Measurements from ENCODE around the gene MYLK4. TPM values are rescaled to one million over a fixed set of nuclear protein-coding genes. Genes with fewer than 3 reads are reported as not detected.

The MYLK4 gene
- total RNA-seq, 1 donor from 2014 or later: 0.97 TPM

GRCh38 chr6:2780102-2780737 lies 29.5 kb upstream of the MYLK4 start:
- Mint-ChIP-seq H3K9me3 (ENCODE audit: unreplicated experiment) (no peaks in the 10 kb centered on the region), H3K36me3 (ENCODE audit: low read depth, unreplicated experiment) (peaks cover 29% of the 10 kb centered on the region), H3K27me3 (ENCODE audit: unreplicated experiment) (peaks cover 7% of the 10 kb centered on the region), H3K4me1 (ENCODE audit: unreplicated experiment) (peaks cover 35% of the 10 kb centered on the region), H3K4me3 (ENCODE audit: unreplicated experiment) (no peak overlapping the region), H3K27ac (ENCODE audit: unreplicated experiment) (no peak overlapping the region)
- TF ChIP-seq, protein P1, sequence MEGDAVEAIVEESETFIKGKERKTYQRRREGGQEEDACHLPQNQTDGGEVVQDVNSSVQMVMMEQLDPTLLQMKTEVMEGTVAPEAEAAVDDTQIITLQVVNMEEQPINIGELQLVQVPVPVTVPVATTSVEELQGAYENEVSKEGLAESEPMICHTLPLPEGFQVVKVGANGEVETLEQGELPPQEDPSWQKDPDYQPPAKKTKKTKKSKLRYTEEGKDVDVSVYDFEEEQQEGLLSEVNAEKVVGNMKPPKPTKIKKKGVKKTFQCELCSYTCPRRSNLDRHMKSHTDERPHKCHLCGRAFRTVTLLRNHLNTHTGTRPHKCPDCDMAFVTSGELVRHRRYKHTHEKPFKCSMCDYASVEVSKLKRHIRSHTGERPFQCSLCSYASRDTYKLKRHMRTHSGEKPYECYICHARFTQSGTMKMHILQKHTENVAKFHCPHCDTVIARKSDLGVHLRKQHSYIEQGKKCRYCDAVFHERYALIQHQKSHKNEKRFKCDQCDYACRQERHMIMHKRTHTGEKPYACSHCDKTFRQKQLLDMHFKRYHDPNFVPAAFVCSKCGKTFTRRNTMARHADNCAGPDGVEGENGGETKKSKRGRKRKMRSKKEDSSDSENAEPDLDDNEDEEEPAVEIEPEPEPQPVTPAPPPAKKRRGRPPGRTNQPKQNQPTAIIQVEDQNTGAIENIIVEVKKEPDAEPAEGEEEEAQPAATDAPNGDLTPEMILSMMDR (IDR thresholded peaks at IDR 0.05; ENCODE audit: unreplicated experiment): no peak
- no peak for DNase-seq (ENCODE audit: low spot score)

- peaks cover 39% of the 10 kb centered on the region for H3K36me3 Mint-ChIP-seq (ENCODE audit: low read depth, unreplicated experiment)
- peak overlapping the region; percentile 43 for H3K27ac Mint-ChIP-seq (ENCODE audit: unreplicated experiment)
- TF ChIP-seq, protein P1 (IDR thresholded peaks at IDR 0.05; ENCODE audit: unreplicated experiment): no peak
- peaks cover 16% of the 10 kb centered on the region for H3K4me1 Mint-ChIP-seq (ENCODE audit: unreplicated experiment)
- no peaks in the 10 kb centered on the region for H3K9me3 Mint-ChIP-seq (ENCODE audit: unreplicated experiment)
- H3K27me3 Mint-ChIP-seq (ENCODE audit: unreplicated experiment): peaks cover 2% of the 10 kb centered on the region
- no peak for DNase-seq (ENCODE audit: low spot score)
- H3K4me3 Mint-ChIP-seq (ENCODE audit: unreplicated experiment): no peak overlapping the region
These were observed 26.5 kb upstream of the MYLK4 start for GRCh38 chr6:2777249-2777648.

DNA sequence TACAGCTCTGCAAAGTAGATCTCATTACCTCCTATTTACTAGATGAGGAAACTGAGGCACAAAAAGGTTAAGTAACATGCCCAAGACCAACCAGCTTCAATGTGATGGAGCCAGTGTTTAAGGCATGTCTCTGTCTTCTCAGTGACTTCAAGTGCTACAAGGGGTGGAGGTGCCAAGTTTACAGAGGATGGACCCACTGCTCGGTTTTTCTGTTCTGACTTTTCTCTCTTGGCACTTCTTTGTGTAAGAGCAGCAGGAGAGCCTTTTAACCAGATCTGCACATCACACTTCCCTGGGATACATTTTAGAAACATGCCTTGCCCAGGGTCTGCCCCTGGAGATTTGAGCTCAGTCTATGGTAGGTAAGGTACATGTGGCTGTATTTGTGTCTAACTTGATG lies 24.3 kb upstream of the MYLK4 start:
- TF ChIP-seq, protein P1 (IDR thresholded peaks at IDR 0.05; ENCODE audit: unreplicated experiment): no peak
- Mint-ChIP-seq H3K9me3 (ENCODE audit: unreplicated experiment) (no peaks in the 10 kb centered on the region), H3K27me3 (ENCODE audit: unreplicated experiment) (peaks cover 3% of the 10 kb centered on the region), H3K27ac (ENCODE audit: unreplicated experiment) (no peak overlapping the region), H3K36me3 (ENCODE audit: low read depth, unreplicated experiment) (peaks cover 23% of the 10 kb centered on the region), H3K4me3 (ENCODE audit: unreplicated experiment) (no peak overlapping the region), H3K4me1 (ENCODE audit: unreplicated experiment) (peaks cover 25% of the 10 kb centered on the region)
- DNase-seq (ENCODE audit: low spot score): no peak

DNA sequence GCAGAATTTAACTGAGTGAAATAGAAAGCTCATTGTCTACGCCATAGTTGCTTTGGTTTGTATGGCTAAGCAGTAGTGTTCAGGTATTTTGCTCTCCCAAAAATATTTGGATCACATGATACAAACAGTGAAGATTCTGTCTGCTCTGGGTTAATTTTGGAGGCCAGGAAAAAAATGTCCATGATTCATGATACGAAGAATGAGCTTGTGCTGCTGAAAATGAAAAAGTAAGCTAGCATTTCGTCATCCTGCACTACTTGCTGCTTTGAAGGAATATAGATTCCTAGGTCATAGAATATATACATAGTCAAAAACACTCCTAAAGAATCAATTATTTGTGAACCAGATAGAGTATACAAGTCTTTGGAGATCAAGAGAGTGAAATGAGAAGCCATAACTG lies 22.7 kb upstream of the MYLK4 start:
- H3K4me3 Mint-ChIP-seq (ENCODE audit: unreplicated experiment): no peak overlapping the region
- DNase-seq (ENCODE audit: low spot score): no peak
- H3K4me1 Mint-ChIP-seq (ENCODE audit: unreplicated experiment): peaks cover 33% of the 10 kb centered on the region
- no peak overlapping the region for H3K27ac Mint-ChIP-seq (ENCODE audit: unreplicated experiment)
- TF ChIP-seq, protein P1 (IDR thresholded peaks at IDR 0.05; ENCODE audit: unreplicated experiment): no peak
- H3K27me3 Mint-ChIP-seq (ENCODE audit: unreplicated experiment): peaks cover 4% of the 10 kb centered on the region
- peaks cover 16% of the 10 kb centered on the region for H3K36me3 Mint-ChIP-seq (ENCODE audit: low read depth, unreplicated experiment)
- no peaks in the 10 kb centered on the region for H3K9me3 Mint-ChIP-seq (ENCODE audit: unreplicated experiment)

DNA sequence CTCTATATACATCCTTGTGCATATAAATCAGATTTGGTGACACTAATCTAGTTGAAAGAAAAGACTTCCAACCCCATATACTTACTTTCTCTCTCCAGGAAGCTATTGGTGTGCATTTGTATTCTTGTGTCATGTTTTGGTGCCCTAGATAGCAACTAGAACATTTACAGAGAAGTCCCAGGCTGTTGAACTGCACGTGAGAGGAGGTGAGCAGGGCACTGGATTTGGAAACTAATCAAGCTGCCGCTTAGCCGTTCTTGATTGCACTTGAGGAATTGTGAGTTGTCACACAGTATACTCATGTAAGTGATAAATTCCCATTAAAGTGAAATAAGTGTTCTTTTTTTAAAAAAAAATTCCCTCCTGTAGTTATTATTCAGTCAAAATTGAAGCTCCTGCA lies 22.1 kb upstream of the MYLK4 start:
- H3K27ac Mint-ChIP-seq (ENCODE audit: unreplicated experiment): no peak overlapping the region
- no peak overlapping the region for H3K4me3 Mint-ChIP-seq (ENCODE audit: unreplicated experiment)
- TF ChIP-seq, protein P1 (IDR thresholded peaks at IDR 0.05; ENCODE audit: unreplicated experiment): no peak
- DNase-seq (ENCODE audit: low spot score): no peak
- H3K36me3 Mint-ChIP-seq (ENCODE audit: low read depth, unreplicated experiment): peaks cover 16% of the 10 kb centered on the region
- H3K4me1 Mint-ChIP-seq (ENCODE audit: unreplicated experiment): peaks cover 39% of the 10 kb centered on the region
- no peaks in the 10 kb centered on the region for H3K9me3 Mint-ChIP-seq (ENCODE audit: unreplicated experiment)
- peaks cover 4% of the 10 kb centered on the region for H3K27me3 Mint-ChIP-seq (ENCODE audit: unreplicated experiment)
